ENCODE results near the gene SYNPR.

DNA sequence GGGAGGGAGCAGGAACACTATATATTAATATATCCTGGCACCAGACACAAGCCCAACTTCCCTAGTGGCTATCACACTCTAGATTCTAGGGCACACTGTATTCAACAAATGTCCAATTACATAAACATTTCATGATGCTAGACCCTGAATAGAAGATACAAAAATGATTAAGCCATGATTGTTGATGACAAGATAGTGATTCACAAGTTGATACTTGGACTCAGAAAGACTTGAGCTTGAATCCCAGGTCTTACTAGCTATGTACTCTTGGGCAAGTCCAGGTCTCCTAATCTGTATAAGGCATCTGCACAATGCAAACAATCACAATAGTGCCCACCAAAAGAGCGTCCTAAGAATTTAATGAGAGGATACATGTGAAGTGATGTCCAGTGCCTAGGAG is 364.4 kb downstream of the SYNPR start:
- TF ChIP-seq, protein P1, sequence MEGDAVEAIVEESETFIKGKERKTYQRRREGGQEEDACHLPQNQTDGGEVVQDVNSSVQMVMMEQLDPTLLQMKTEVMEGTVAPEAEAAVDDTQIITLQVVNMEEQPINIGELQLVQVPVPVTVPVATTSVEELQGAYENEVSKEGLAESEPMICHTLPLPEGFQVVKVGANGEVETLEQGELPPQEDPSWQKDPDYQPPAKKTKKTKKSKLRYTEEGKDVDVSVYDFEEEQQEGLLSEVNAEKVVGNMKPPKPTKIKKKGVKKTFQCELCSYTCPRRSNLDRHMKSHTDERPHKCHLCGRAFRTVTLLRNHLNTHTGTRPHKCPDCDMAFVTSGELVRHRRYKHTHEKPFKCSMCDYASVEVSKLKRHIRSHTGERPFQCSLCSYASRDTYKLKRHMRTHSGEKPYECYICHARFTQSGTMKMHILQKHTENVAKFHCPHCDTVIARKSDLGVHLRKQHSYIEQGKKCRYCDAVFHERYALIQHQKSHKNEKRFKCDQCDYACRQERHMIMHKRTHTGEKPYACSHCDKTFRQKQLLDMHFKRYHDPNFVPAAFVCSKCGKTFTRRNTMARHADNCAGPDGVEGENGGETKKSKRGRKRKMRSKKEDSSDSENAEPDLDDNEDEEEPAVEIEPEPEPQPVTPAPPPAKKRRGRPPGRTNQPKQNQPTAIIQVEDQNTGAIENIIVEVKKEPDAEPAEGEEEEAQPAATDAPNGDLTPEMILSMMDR (IDR thresholded peaks at IDR 0.05; ENCODE audit: insufficient read depth, low read length): no peak
- TF ChIP-seq, protein P2, sequence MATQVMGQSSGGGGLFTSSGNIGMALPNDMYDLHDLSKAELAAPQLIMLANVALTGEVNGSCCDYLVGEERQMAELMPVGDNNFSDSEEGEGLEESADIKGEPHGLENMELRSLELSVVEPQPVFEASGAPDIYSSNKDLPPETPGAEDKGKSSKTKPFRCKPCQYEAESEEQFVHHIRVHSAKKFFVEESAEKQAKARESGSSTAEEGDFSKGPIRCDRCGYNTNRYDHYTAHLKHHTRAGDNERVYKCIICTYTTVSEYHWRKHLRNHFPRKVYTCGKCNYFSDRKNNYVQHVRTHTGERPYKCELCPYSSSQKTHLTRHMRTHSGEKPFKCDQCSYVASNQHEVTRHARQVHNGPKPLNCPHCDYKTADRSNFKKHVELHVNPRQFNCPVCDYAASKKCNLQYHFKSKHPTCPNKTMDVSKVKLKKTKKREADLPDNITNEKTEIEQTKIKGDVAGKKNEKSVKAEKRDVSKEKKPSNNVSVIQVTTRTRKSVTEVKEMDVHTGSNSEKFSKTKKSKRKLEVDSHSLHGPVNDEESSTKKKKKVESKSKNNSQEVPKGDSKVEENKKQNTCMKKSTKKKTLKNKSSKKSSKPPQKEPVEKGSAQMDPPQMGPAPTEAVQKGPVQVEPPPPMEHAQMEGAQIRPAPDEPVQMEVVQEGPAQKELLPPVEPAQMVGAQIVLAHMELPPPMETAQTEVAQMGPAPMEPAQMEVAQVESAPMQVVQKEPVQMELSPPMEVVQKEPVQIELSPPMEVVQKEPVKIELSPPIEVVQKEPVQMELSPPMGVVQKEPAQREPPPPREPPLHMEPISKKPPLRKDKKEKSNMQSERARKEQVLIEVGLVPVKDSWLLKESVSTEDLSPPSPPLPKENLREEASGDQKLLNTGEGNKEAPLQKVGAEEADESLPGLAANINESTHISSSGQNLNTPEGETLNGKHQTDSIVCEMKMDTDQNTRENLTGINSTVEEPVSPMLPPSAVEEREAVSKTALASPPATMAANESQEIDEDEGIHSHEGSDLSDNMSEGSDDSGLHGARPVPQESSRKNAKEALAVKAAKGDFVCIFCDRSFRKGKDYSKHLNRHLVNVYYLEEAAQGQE (IDR thresholded peaks at IDR 0.05; ENCODE audit: insufficient replicate concordance, low read depth): no peak
- TF ChIP-seq POLR2AphosphoS5 (IDR thresholded peaks at IDR 0.05; ENCODE audit: low read depth) (no peak), GABPA (IDR thresholded peaks at IDR 0.05; ENCODE audit: low read depth) (no peak)

All from HL-60 (cell line).